Ovary (tissue), 9 donors: ENCODE results near the gene ANO6. TPM values are rescaled to one million over a fixed set of nuclear protein-coding genes. Genes with fewer than 3 reads are reported as not detected.
"Not testable (repeated sequence)": the region's sequence is repeated elsewhere in the genome, so short reads cannot be mapped to it uniquely, and the experiment has no call there.

Source experiments
- DNase-seq, 5 donors: peaks; one replicate each; pipeline ENCODE4 v3.0.0-alpha.2; 2019 to 2020
- H3K27ac ChIP-seq, 2 donors: fragments of 200-600 bp; one replicate each; pipeline versions ENCODE4 v1.5.1 to v1.8.0; 2019 to 2022
- H3K27me3 ChIP-seq: fragments of 200-600 bp; one replicate; pipeline ENCODE4 v1.8.0; 2022
- H3K36me3 ChIP-seq: fragments of 200-600 bp; sonication (generic); one replicate; pipeline ENCODE4 v1.5.1; 2019
- H3K4me1 ChIP-seq: one replicate; pipeline ENCODE4 v1.8.1; 2013; ENCODE audit warnings: mild to moderate bottlenecking, moderate library complexity; ENCODE audit not compliant: insufficient read depth
- H3K4me3 ChIP-seq: fragments of 200-600 bp; sonication (generic); one replicate; pipeline ENCODE4 v1.5.1; 2017
- H3K9me3 ChIP-seq, 2 donors: fragments of 200-600 bp in 1 of 2; sonication (generic) in 1 of 2; one replicate each; pipeline versions ENCODE4 v1.5.1 to v1.8.1; 2013 to 2019; ENCODE audit warnings: mild to moderate bottlenecking in 1 of 2, moderate library complexity in 1 of 2
- EP300 ChIP-seq: sonication (generic); formaldehyde crosslinking; IDR thresholded peaks from one replicate; pipeline ENCODE4 v1.6.1; 2017; ENCODE audit warnings: antibody characterized with exemption
- POLR2A ChIP-seq: fragments of 450-650 bp; IDR thresholded peaks from one replicate; pipeline ENCODE4 v1.6.1; 2017; ENCODE audit warnings: antibody characterized with exemption, mild to moderate bottlenecking, moderate library complexity
- WGBS, 3 donors: extraction: QIAGEN DNeasy Blood & Tissue Kit in 1 of 3; methylation state at CpG; one replicate each; pipeline versions ENCODE4 v1.1.5 to v1.1.7; 2013 to 2017; 5-methylcytosine and 5-hydroxymethylcytosine counted together
- intact Hi-C, 4 donors: fragments of 100-400 bp; cut with DNase I; formaldehyde crosslinking; loops; one replicate each; pipeline versions ENCODE4 v1.11.0 to v1.15.1; 2022 to 2023
- polyA plus RNA-seq, 2 donors: library from polyadenylated mRNA; stranded (reverse); fragments of 200-250 nt in 1 of 2; fragments of 350-450 nt in 1 of 2; fragmentation: Illumina TruSeq in 1 of 2; extraction: RNeasy Lipid Tissue Mini Kit (QIAGEN cat#74804) in 1 of 2; gene quantifications; one replicate each; pipeline ENCODE4 v1.2.3, GENCODE V29; 2013 to 2014
- total RNA-seq, 7 donors: library from RNA; depleted of rRNA in 2 of 7; stranded (reverse); fragments of >200 nt in 2 of 7; fragmentation: NEBNext Ultra II Directional in 3 of 7; extraction: Animal tissue kit (Norgen Biotek cat#: 25700) in 3 of 7; gene quantifications; one replicate each; pipeline versions ENCODE4 v1.1.0 to v1.2.4, GENCODE V29; 2016 to 2023
- TF ChIP-seq, protein P1 (sequence below), 3 donors: fragments of 450-650 bp in 2 of 3; fragments of 200-600 bp in 1 of 3; IDR thresholded peaks; one replicate each; pipeline versions ENCODE4 v1.5.1 to v1.8.0; 2016 to 2022; ENCODE audit warnings: antibody characterized with exemption in 3 of 3, mild to moderate bottlenecking in 1 of 3
- donor health status: DM: no; HTN: no; CAD: no; lungs with moderate emphysema.
- donor health status: DM: no; HTN: no; CAD: no.
- donor health status: Bipolar disorder and iron deficiency.
- donor health status: DM: yes; HTN: yes; CAD: no.
- donor health status: DM: no; HTN: no; CAD: no.
- donor health status: DM: yes; HTN: yes; CAD: no.

The ANO6 gene
- total and polyA plus RNA-seq, 9 donors, result 38.8 to 88.5 (median 63.2) TPM

DNA sequence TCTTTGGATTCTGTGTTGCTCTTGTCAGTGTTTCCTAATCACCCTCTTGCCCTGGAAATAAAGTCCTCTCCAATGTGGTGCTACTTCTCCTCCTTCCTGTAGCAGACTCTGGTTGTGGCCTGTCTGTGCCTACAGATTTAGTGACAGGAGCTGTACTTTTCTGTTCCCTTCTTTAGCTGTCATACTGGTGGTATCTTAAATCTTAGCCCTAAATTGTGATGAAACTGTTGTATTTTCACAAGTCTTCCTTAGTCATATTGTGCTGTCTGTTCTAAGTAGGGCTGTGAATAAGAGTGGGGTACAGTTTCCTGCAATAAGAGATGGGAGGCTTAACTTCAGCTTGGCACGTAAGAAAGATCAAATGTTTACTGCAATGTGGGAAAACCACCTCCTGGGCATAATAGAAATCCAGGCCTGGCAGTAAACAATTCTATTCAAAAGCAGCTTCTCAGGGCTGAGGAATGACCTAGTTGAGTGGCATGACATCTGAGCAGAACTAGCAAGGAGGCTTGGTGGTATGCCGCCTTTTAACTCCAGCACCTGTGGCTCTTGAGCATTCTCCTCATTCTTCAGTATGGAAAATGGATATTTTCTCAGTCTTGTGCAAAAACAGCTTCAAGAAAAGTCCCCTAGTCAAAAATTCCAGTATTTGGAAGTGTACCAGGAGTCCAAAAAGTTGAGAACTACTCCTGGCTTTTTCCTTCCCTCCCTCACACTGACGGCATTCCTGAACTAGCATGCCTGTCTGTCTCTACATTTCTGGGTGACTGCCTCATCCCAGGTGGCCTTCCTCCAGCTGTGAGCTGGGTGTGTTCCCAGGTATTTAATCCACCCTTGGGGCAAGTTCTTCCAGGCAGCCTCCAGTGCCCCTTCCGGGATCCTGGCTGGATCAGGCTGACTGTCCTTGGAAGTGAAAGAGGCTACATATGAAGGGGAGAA lies 19.5 kb downstream of the ANO6 start:
- Histone ChIP-seq H3K27me3 (no peaks in the 10 kb centered on the region), H3K4me1 (peaks cover 16% of the 10 kb centered on the region), H3K9me3 (no peaks in the 10 kb centered on the region), H3K36me3 (no peaks in the 10 kb centered on the region), H3K27ac (peak overlapping the region; percentile 33 to 70), H3K4me3 (no peak overlapping the region)
- no peak for TF ChIP-seq EP300
- TF ChIP-seq, protein P1, sequence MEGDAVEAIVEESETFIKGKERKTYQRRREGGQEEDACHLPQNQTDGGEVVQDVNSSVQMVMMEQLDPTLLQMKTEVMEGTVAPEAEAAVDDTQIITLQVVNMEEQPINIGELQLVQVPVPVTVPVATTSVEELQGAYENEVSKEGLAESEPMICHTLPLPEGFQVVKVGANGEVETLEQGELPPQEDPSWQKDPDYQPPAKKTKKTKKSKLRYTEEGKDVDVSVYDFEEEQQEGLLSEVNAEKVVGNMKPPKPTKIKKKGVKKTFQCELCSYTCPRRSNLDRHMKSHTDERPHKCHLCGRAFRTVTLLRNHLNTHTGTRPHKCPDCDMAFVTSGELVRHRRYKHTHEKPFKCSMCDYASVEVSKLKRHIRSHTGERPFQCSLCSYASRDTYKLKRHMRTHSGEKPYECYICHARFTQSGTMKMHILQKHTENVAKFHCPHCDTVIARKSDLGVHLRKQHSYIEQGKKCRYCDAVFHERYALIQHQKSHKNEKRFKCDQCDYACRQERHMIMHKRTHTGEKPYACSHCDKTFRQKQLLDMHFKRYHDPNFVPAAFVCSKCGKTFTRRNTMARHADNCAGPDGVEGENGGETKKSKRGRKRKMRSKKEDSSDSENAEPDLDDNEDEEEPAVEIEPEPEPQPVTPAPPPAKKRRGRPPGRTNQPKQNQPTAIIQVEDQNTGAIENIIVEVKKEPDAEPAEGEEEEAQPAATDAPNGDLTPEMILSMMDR (IDR thresholded peaks at IDR 0.05), result no peak
- no peak for TF ChIP-seq POLR2A
- peak in 3 of 5 donors; percentile 24 to 41 (median 30) for DNase-seq
- intact Hi-C loops, result loop anchor here in 1 of 4 donors (10.0 kb wide), 1 partner anchor 49 kb away; no protein-coding TSS in a partner anchor
- 28 to 45% (median 33%) methylated on average over 4 of the region's 4 CpGs for WGBS, 3 donors

DNA sequence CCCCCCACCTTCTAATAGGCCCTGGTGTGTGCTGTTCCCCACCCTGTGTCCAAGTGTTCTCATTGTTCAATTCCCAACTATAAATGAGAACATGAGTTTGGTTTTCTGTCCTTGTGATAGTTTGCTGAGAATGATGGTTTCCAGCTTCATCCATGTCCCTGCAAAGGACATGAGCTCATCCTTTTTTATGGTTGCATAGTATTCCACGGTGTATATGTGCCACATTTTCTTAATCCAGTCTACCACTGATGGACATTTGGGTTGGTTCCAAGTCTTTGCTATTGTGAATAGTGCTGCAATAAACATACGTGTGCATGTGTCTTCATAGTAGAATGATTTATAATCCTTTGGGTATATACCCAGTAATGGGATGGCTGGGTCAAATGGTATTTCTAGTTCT lies 20.5 kb downstream of the ANO6 start:
- DNase-seq, H3K4me3 ChIP-seq, H3K27me3 ChIP-seq, H3K9me3 ChIP-seq, H3K27ac ChIP-seq, H3K36me3 ChIP-seq: not testable (repeated sequence)
- 51 to 86% (median 77%) methylated on average over 2 of the region's 2 CpGs for WGBS, 3 donors
- intact Hi-C loops, result loop anchor here in 1 of 4 donors (10.0 kb wide), 1 partner anchor 48 kb away; no protein-coding TSS in a partner anchor
- peaks cover 16% of the 10 kb centered on the region for H3K4me1 ChIP-seq

DNA sequence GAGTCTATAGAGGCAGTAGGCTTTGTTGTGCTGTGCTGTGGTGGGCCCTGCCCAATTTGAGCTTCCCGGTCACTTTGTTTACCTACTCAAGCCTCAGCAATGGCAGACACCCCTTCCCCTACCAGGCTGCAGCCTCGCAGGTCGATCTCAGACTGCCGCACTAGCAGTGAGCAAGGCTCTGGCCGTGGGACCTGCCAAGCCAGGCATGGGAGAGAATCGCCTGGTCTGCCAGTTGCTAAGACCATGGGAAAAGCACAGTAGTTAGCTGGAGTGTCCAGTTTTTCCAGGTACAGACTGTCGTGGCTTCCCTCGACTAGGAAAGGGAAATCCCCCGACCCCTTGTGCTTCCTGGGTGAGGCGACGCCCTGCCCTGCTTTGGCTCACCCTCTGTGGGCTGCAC lies 26.3 kb downstream of the ANO6 start:
- Histone ChIP-seq H3K4me1 (no peaks in the 10 kb centered on the region), H3K27me3 (no peaks in the 10 kb centered on the region), H3K27ac (no peak overlapping the region), H3K36me3 (no peaks in the 10 kb centered on the region), H3K4me3 (no peak overlapping the region), H3K9me3 (no peaks in the 10 kb centered on the region)
- intact Hi-C loops, result no loop called here
- WGBS, 3 donors, result 81 to 94% (median 94%) methylated on average over 11 of the region's 11 CpGs
- no peak for DNase-seq
- TF ChIP-seq, protein P1 (IDR thresholded peaks at IDR 0.05), result no peak
- TF ChIP-seq POLR2A (no peak), EP300 (no peak)

DNA sequence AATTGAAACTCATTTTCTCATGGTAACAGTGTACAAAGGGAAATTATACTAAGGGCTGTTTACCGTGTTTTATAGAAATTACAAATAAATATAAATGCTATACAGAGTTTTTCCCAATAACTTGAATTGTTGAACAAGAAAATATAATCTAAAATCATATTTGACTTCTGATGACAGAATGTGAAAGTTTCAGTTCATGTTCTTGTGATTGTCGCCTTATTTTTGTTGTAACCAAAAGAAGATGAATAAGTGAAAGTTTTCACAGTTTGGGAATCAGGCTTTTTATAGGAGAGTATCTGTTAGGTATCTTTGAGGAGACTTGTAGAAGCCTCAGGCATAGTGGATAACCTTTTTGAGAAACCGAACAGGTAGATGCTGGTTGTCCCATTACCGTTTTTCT lies 28.1 kb downstream of the ANO6 start:
- intact Hi-C loops, result no loop called here

More for the DNA sequence above, 28.1 kb downstream of the ANO6 start:
- Histone ChIP-seq H3K36me3 (no peaks in the 10 kb centered on the region), H3K4me3 (no peak overlapping the region), H3K4me1 (peaks cover 2% of the 10 kb centered on the region), H3K27me3 (no peaks in the 10 kb centered on the region), H3K9me3 (no peaks in the 10 kb centered on the region), H3K27ac (no peak overlapping the region)
- TF ChIP-seq, protein P1 (IDR thresholded peaks at IDR 0.05), result no peak
- TF ChIP-seq EP300, result no peak
- no peak for TF ChIP-seq POLR2A
- 85 to 86% (median 86%) methylated on average over 4 of the region's 4 CpGs for WGBS, 3 donors
- no peak for DNase-seq
